HG03066 (cell line): ENCODE data around the gene SVEP1.
"Not testable (repeated sequence)": the region's sequence is repeated elsewhere in the genome, so short reads cannot be mapped to it uniquely, and the experiment has no call there.

Experiments used
- ATAC-seq: cut with Tn5 transposase; IDR thresholded peaks from one replicate; pipeline ENCODE4 v1.9.1; 2021; ENCODE audit warnings: low read depth; ENCODE audit not compliant: unreplicated experiment

The SVEP1 gene

DNA sequence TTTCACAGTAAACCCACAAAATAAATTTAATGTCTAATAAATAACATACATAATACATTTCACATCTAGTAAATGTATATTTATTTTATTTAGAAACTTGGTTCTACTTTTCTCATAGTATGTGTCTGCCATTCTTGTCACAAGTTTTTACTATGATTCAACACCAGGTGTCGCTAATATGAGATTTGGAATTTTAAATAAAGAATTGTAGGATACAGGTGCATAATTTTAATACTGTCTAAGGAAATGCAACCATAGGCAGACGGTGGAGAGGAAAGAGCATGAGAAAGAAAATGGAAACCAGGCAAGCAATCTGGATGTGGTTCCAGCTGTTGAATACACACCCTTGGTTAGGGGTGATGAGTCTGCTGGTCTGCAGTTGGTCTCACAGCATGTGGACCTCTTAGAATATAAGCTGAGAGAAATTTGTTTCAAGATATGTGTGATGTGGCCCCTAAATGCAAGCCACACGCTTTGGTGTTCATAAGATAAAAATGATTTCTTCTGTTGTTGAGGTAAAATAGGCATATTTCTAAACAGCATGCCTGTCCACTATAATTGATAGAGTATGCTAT is 127.2 kb downstream of the SVEP1 start:
- ATAC-seq, result no peak

DNA sequence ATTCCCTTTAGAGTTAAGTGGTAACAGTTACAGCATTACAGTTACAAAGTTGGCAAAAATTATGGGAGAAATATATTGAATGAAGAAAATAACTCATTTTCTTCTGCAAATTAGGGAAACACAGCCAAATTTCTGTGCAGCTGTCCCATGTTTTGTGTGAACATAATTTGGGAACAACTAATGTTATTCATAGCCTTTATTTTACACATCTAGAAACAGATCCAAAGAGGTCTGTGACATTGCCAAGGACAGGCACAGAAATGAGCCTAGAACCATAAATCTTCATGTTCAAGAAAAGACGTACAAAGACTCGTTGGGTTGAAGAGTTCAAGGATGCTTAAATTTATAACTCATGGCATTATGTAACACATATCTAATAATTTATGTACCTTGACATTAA is 127.8 kb downstream of the SVEP1 start:
- ATAC-seq, result no peak

DNA sequence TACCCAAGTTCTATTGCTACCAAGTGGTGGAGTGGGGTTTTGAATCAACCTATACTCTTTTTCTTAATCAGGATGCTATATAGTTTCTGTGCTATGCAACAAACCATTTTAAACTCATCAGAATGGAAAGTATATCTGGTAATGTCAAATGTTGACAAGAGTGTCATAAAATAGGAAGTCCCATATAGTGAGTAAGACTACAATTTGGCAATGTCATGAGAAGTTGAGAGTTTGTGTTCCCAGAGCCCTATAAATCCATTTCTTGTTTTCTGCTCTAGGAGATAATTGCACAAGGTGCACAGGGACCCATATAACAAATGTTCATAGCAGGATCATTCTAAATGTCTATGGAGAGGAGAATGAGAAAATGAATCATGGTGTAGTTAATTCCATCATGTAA is 132.1 kb downstream of the SVEP1 start:
- ATAC-seq, result no peak

DNA sequence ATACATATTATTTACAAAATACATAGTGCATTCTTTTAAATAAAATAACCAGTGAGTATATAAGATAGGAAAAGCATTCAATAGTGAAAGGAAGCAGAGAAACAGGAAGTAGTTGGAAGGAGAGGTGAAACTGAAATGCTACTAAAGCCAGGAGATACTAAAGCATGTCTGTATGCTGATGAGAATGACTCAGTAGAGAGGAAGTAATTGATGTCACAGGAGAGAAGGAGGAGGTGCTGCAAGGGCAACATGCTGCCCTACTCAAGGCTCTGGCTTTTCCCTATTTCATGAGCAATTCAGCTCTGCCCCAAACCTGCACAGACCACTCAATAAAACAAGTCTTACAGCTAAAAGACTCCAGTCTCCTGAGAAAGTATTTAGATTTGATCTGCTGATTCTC is 133.4 kb downstream of the SVEP1 start:
- no peak for ATAC-seq

DNA sequence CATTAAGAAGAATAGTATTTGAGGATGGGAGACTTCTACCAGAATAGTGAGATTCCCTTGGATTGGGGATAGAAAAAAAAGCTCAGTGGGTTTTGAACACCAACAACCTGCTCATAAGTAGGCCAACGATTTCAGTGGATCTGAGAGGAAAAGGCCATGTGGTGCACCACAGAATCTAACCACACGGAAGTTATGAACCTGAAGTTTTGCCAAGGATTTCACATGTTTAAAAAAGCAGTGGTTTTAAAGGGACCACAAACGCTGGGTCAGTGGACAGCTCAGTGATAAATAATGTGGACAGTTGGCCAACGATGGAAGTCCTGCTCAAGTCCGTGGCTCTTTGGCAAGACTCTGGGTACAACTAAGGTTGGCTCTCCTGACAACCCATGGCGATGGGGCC is 134.6 kb downstream of the SVEP1 start:
- no peak for ATAC-seq

DNA sequence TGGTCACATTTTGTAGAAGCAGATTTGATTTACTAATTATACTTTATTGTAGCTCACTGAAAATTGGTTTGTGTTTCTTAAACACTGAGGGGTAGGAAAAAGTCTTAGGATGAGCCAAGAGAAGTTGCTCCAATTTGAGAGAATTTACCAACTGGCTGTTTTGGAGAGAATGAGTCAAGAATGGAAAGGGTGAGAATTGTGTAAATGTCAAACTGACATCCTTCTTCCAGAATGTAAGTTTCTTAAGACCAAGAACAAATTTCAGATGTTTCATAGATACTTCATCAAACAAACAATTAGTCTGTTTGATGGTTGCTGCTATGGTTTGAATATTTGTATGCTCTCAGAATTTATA is 135.7 kb downstream of the SVEP1 start:
- no peak for ATAC-seq

DNA sequence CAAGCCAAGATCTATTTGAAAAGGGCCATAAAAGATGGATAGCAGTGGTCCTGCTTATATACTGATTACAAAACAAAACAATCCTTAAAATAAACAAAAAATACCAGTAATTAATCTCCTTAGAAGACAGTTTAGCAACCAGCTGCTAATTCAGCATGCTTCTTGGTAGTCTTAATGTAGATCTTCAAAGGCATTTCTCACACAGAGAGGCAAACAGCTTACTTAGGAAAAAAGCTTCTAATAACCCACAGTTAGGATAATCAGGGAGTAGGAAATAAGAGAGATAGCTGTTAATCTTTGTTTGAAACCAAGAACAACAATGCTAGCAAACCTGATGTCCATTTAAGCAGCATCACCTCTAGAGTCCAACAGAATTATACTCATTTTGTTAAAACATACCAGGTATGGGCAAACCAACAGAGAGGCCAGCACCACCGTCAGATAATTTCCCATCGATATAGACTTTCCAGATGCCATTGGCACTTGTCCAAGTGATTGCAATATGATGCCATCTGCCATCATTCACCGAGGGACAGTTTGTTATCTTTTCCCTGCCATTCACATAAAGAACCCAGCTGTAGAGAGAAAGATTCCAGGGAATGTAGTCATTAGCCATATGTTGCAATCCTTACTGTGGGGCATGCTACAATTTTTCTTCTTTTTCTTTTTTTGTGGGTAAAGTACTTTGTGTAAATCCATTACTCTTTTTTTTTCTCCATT is 136.2 kb downstream of the SVEP1 start:
- ATAC-seq, result no peak

DNA sequence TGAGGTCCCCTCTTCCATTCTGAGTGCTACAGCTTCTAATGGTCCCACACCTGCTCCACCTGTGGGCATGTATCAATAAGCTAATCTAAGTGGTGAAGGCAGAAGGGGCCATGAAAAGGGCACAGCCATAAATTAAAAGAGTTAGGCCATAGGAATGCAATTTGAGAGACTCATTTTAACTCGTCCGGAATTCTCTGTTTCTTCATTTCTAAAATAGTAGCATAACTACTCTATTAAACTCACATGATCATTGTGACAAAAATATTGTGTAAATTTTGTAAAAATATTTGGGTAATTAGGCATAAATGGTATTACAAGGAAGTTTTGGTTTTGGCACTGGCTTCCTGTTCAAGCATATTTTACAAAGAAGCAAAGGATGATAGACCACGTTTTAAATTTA is 138.7 kb downstream of the SVEP1 start:
- ATAC-seq, result no peak

DNA sequence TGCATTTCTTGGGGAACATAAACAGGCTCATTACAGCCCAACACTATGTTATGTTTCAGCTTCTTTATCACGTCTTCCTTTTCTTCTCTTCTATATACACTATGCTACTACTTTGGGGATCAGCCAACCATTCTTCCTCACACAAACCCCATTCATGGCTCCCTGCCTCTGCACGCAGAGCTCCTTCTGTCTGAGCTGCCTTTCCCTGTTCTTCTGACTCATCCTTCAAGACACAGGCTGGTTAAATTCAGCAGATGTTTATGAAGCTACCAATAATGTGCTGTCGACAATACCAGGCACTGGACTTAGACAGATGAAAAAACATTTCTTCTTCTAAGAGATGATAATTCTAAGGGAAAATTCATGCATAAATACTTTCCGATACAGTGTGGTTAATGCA is 139.4 kb downstream of the SVEP1 start:
- ATAC-seq, result no peak

DNA sequence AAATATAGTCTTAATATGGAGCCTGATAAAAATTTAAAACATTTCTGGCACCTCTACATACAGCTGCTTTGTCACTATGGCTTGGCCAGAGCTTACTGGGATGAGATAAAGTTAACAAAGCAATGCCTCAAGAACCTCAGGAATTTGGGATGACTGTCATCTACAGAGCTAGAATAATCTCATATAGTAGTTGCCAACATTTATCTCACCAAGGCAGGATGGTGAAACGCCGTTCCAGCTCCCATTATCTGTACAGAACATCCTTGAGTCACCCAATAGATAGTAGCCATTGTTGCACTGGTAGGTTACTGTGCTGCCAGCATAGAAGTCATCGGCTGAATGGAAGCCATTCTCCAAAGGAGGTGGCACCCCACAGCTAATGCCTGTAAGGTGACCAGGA is 147.3 kb downstream of the SVEP1 start:
- no peak for ATAC-seq

DNA sequence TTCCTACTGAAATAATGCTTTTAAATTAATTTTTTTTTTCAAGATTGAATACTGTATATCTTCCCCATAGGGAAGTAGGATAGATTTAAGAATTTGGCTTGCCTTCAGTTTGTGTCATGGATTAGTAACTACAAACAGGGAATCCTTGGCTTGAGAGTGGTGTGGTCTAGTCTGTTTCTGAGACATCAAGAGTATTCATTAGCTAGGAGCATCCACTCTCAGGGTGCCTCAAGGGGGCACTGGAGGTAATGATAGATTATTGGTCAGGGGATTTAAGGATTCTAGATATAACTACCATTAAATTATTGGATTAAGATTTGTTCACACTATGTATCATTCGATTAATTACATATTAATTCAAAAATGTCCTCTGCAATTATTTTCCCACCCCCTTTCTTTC is 150.1 kb downstream of the SVEP1 start:
- no peak for ATAC-seq

DNA sequence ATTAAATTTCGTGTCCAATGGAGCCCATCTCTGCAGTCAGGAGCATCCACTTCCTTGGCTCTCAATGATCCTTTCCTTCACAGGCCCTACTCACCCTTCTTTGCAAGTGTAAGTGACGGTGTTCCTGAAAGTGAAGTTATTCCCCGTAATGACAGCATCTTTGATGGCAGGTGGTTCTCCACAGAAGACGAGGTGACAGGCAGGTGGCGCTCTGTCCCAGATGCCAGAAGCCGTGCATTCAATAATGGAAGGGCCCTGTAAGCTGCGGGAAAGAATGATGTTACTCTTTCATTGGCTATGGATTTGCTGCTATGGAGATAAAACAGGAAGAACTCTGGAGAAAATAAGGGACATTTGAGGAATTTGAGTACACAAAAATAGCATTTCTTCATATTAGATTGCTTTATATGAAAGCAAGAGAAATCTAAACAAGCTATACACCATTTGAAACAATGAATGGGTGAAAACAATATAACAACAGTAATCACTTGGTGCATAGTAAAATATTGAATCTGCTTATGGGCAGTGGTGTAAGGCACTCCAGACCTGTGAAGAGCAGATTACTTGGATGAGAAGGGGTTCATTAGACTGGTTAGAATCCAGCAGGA is 151.9 kb downstream of the SVEP1 start:
- no peak for ATAC-seq

DNA sequence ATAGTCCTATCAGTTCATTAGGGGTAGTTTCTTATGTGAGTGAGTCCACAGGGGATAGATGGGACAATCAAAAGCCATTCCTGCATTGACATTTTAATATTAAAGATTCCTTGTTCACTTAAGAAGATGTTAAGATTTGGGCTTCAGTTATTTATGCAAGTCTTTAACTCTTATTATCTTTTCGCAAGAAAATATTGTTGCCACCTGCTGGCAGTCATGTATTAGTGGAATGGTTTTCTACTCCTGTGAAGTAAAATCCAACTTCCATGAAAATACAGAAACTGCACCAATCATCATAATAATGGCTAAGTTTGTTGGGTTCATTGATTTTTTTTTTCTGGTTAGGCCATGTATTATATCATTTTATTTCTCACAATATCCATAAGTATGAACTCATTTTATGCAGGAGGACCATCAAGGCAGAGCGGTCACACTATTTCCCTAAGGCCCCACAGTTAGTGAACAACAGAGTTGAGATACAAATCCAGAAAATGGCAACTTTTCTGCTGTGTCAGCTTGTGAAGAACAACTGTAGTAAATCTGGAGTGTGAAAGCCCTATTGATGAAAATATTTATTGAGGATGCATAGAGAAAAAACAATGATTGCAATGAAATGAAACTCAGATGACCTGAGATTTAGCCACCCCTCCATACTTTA is 153.4 kb downstream of the SVEP1 start:
- ATAC-seq, result no peak

DNA sequence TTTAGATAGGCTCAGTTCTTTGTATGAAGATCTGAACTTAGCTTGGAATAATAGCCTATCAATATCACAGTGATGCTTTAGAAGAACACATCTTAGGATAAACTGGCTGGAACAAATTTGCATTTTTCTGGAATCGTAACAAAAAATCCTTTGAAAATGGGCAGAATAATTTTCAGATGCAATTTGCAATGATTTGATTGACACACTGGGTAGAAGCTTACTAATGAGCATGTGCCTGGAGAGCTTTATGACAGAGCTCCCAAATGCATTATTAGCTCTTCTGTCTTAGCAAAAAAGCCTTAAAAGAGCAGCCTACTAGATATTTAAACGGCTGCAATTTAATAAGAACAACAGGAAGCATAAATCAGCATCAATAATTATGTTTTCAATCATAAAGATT is 165.1 kb downstream of the SVEP1 start:
- ATAC-seq, result no peak

DNA sequence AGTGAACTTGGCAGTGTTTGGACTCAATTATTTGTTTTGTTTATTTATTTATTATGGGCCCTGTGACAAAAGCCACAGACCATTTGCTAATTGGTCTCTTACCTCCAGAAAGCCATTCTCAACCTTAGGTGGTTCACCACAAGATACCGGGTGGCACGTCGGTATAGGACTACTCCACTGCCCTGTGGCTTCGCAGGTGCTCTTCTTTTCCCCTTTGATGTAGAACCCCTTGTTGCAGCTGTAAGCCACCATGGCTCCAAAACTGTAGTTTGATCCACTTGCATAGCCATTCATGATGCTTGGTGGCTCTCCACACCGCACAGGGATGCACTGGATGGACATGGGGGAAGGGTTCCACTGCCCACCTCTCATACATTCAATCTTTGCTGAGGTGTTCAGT is 168.6 kb downstream of the SVEP1 start:
- ATAC-seq, result no peak

DNA sequence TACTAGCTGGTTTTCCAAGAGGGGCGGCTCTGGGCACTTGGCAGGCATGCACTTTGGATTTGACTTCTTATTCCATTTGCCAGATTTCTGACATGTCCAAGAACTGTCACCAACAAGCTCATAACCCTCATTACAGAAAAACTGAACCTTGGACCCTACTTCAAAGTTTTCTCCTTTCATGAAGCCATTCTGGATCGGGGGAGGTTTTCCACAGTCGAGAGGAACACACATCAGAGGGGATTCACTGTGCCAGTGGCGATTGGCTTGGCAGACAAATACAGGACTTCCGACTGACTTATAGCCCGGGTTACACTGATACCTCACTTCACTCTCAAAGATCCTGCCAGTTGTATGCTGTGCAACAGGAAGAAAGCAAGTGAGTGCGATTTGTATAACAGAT is 170.9 kb downstream of the SVEP1 start:
- no peak for ATAC-seq

DNA sequence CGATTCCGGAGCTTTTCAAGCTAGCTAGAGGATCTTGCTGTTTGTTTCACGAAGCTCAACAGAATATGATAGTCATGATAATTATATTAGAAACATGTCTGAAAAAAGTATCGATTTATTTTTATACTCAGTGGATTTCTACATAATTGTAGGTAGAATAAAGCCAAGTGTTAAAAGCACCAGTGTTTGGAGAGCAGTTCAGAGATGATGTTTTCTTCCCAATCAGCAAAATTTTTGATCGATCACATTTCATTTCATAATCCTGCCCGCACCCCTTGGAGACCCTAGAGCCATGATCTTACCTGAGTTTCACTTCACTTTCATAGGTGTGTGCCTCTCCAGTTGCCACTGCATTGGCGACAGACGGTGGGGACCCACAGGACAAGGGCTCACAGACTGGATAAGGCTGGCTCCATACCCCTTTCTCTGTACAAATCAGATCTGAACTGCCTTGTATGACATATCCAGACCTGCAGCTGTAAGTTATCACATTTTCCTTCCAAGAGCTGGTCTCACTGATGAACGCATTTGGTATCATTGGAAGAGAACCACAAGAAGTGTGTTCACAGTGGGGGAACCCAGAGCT is 173.6 kb downstream of the SVEP1 start:
- no peak for ATAC-seq

DNA sequence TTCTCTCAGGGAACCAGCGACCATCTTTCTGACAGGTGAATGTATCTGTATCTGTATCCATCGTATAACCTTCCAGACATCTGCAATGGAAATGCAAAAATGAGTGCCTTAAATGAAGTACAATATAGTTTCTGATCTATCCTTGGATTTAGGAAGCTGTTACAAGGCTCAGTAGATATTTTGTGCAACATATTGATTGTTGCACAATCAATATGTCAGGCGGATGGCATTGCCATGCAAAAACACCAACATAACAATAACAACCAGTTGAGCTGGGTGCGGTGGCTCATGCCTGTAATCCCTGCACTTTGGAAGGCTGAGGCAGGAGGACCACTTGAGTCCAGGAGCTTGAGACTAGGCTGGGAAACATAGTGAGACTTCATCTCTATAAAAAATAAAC is 175.1 kb downstream of the SVEP1 start:
- ATAC-seq, result no peak

DNA sequence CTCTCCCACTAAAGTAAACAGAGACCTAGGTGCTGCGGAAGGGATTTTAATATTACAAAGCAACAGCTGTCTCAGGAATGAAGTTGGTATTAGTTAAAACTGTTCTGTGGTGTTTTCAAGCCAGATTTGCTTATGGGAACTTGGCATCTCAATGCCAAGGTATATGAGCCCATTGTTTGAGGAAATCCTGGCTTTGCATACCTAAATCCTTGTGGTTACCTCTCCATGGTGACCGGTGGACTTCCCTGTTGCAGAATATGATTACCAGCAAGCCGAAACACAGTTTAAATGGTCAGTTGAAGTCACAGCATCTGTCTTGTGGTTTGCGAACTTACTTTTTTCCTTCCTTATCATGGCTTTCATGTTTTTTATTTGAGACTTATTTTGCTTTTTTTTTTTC is 179.6 kb downstream of the SVEP1 start:
- no peak for ATAC-seq

DNA sequence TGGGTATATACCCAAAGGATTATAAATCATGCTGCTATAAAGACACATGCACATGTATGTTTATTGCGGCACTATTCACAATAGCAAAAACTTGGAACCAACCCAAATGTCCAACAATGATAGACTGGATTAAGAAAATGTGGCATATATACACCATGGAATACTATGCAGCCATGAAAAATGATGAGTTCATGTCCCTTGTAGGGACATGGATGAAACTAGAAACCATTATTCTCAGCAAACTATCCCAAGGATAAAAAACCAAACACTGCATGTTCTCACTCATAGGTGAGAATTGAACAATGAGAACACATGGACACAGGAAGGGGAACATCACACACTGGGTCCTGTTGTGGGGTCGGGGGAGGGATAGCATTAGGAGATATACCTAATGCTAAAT is 180.5 kb downstream of the SVEP1 start:
- ATAC-seq, result not testable (repeated sequence)

DNA sequence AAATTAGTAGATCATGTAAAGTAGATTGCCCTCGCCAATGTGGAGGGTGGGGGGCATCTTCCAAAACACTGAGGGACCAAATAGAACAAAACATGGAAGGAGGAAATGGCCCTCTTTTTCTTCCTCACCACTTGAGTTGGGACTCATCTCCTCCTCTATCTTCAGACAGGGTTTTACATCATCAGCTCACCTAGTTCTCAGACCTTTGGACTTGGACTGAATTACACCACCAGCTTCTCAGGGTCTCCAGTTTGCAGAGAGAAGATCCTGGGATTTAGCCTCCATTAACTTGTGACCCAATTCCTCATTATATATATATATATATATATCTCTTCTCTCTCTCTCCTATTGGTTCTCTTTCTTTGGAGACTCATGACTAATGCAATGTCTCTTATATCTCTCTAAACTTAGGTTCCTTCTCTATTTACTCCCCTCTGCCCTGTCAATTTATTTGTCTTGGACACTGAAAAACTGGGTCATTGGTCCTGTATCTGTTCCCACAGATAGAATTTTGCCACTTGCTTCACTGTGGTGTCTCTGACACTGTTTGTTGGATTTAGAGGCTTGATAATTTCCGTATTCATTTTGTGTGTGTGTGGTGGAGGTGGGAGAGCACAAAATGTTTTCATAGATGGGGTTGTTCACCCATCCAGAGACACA is 187.6 kb downstream of the SVEP1 start:
- ATAC-seq, result no peak
